Suppressor macrophage treated with lipopolysaccharide for 4 hours (primary cell): ENCODE measurements around the gene DHX57.
"Not testable (repeated sequence)": the region's sequence is repeated elsewhere in the genome, so short reads cannot be mapped to it uniquely, and the experiment has no call there.

Experiments
- DNase-seq: peaks from one replicate; pipeline ENCODE4 v3.0.0-alpha.2; 2020

The DHX57 gene

DNA sequence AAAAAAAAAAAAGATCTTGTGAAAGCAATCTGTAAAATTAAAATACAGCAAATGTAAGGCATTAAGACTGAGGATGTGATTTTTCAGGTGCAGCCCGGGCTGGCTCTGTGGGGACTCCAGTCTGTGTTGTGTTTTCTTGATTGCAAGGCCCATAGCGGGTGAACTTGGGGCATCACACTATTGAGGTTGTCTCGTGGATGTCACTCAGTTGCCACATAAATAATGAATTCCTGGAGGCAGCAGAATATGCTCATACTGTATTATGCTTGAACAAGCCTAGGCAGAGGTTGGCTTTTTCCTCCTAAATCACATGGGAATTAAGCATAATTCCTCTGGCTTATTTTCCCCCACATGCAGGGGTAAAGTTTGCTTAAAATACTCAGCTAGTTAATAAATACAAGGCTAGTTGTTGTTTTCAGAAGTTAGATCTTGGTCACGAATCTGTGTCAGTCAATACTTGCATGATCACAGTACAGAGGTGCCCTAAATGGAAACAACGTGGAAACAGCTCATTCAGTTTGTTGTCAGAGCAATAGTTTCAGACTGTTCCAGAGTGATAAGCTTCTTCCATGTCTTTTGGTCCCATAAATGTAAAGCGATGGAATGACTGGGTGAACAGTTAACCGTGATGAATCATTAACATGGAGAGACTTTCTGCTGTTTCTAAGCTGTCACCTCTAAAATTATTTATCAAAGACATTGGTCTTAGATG, 81.3 kb downstream of the DHX57 start:
- DNase-seq, result no peak

DNA sequence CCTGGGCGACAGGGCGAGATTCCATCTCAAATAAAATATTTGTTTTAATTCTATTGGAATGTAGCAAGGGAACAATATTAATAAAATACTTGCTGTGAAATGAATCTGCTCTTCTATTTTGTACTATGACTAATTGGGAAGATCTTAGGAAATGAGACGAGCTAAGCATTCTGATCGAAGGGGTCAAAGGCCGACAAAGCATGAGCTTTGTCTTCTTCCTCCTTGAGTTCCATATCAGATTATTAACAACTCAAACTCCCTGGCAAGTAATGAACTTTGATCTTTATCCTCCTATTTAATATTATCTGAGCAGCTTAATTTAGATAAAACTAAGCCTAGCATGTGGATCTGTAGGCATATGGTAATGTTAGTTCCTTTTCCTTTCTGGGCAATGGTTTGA, 82.2 kb downstream of the DHX57 start:
- DNase-seq, result peak; percentile 16

DNA sequence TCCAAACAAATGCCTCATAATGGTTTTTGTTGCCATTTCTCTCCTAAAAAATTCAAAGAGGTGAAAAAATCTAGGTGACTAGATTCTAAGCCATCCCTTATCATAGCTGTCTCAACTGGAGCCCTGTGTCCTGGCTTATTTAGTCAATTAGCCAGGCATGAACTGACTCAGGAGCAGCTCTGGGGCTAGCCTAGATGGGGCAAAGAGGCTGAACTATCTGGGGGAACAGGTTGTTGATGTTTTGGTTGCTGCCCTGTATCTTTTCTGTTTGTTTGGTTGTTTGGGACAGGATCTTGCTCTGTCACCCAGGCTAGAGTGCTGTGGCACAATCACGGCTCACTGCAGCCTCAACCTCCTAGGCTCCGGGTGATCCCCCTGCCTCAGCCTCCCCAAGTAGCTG, 83.0 kb downstream of the DHX57 start:
- no peak for DNase-seq

DNA sequence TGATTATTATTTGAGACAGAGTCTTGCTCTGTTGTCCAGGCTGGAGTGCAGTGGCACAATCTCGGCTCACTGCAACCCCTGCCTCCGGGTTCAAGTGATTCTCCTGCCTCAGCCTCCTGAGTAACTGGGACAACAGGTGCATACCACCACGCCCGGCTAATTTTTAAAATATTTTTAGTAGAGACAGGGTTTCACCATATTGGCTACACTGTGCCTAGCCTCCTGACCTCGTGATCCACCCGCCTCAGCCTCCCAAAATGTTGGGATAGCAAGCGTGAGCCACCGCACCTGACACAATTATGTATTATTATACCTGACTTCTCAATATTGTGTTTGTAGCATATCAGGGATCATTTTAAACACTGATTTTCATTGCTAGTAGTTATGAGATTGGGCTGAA, 83.4 kb downstream of the DHX57 start:
- not testable (repeated sequence) for DNase-seq

DNA sequence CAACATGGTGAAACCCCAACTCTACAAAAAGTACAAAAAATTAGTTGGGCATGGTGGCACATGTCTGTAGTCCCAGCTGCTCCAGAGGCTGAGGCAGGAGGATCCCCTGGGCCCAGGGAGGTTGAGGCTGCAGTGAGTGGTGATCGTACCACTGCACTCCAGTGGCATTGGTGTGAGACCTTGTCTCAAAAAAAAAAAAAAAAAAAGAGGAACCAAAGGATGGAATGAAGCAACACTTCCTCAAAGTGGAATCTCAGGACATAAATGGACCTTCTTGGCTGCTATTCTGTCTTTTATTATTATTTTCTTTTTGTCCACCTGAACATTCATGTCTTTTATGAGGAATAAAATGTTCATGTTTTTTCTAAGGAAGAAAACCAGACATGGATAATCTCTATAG, 84.0 kb downstream of the DHX57 start:
- DNase-seq, result peak; percentile 55

DNA sequence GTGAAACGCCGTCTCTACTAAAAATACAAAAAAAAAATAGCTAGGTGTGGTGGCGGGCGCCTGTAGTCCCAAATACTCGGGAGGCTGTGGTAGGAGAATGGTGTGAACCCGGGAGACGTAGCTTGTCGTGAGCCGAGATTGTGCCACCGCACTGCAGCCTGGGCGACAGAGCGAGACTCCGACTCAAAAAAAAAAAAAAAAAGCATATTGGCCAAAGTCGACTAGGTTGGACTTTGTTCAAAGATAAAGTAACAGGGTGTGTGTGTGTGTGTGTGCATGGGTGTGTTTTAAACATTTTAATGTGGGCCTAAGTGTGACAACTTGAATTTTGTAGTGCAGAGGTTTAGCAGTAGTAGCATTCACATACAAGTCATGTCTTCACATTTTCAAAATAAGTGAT, 86.0 kb downstream of the DHX57 start:
- no peak for DNase-seq

DNA sequence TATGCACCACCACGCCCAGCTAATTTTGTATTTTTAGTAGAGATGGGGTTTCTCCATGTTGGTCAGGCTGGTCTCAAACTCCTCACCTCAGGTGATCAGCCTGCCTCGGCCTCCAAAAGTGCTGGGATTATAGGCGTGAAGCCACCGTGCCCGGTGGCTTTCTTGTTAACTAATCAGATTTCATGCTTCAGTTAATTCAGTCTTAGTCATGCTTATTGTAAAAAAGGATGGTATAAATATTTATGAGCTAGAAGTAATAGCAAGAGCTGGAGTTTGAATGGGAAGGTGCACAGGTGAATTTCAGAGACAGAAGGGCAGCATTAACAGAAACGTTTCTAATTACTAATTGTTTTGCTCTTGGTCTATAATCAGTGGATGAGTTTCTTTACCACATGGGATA, 87.4 kb downstream of the DHX57 start:
- DNase-seq, result no peak

DNA sequence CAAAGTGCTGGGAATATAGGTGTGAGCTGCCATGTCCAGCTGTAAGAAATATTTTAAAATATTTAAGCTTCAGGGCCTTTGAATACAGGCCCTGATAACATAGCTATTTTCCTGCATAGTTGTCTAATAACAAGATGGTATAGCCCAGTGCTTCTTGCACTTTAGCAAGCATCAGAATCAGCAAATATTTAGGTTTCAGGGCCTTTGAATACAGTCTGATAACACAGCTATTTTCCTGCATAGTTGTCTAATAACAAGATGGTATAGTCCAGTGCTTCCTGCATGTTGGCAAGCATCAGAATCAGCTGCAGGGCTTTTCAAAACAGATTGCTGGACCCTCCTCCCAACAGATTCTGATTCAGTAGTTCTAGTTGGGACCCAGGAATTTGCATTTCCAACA, 92.1 kb downstream of the DHX57 start:
- no peak for DNase-seq

DNA sequence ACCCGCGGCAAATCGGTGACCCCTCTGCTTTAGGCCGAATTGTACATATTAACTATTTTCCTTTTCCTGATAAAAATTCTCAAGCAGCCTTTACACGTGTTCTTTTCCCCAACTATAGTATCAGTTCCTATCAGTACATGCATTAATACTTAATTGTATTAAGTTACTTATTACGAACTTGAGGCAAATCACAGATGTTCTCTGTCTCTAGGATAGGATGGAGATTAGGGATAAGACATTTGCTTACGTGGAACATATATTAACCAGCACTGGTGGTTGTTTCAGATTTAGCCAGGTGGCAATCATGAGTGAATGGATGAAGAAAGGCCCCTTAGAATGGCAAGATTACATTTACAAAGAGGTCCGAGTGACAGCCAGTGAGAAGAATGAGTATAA, 97.0 kb downstream of the DHX57 start:
- no peak for DNase-seq

DNA sequence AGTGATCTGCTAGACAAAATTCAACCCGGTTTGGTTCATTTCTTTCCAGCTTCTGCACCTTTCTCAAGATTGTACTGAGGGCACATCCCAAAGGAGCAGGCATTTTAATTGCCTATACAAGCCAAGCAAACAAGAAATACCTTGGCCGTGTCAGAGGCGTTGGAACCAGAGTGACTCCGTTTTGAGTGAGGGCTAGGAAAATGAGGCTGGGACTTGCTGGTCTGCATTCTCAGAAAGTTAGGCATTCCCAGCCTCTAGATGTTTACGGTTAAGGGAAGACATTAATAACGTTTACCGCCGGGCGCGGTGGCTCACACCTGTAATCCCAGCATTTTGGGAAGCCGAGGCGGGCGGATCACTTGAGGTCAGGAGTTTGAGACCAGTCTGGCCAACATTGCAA, 99.2 kb downstream of the DHX57 start:
- DNase-seq, result no peak

DNA sequence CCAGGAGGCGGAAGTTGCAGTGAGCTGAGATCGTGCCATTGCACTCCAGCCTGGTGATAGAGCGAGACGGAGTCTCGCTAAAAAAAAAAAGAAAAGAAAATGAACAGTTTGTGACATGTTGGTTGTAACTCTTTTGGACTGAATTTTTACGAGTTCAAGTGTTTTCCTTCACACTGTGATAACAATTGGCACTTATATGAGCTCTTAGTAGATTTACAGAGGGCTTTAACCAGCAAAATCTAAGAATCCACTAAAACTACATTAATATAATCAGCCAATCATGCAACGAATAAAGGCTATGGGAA, 99.9 kb downstream of the DHX57 start:
- no peak for DNase-seq

DNA sequence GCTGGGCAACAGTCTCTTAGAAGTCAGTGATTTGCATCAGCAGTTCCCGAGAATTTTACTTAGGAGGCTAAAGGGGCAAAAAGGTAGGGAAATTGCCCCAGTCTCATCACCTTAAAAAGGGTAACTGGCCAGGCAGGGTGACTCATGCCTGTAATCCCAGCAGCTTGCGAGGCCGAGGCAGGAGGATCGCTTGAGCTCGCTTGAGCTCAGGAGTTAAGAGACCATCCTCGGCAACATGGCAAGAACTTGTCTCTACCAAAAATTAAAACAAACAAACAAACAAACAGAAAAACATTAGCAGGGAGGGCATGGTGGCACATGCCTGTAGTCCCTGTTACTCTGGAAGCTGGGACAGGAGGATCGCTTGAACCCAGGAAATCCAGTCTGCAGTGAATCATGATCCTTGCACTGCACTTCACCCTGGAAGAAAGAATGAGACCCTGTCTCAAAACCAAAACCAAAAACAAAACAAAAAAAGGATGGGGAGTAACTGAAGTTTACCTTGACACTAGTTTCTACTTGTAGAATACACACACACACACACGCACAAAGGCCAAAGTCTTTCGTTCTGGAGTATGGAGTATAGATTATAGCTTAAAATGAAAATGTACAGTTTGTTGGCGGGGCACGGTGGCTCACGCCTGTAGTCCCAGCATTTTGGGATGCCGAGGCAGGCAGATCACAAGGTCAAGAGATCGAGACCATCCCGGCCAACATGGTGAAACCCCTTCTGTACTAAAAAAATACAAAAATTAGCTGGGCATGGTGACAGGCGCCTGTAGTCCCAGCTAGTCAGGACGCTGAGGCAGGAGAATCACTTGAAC, 100.4 kb downstream of the DHX57 start:
- no peak for DNase-seq

DNA sequence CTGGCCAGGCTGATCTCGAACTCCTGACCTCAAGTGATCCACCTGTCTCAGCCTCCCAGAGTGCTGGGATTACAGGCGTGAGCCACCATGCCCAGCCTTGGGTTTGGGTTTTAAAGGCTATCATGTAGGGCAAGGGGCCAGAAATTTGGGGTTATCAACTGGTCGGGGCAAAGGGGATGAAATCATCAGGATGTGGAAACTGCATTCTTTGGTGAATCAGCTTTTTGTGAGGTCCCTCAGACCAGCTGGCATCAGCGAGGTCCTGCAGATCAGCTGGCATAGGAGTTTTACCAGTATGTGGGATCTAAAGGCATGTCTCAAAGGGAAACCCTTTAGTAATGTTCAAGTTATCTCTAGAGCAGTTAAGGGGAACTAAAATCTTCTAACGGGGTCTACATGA, 104.1 kb downstream of the DHX57 start:
- DNase-seq, result peak; percentile 38

DNA sequence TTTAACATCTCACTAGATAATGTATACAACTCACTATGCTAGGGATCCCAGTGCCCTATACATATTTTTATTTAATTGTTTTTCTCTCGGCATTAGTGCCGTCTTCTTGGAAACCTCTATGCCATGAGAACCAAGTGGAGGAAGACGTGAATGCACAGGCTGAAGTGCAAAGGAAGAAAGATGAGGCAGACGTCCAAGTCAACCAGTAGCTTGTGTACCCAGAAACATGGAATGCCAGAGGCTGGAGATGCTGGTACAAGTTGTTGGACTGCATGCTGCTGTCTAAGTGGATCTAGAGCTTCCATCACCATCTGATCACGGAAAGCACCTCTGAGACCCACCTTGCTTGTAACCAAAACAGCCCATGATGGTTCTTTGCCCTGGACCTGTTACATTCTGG, 110.2 kb downstream of the DHX57 start:
- no peak for DNase-seq

DNA sequence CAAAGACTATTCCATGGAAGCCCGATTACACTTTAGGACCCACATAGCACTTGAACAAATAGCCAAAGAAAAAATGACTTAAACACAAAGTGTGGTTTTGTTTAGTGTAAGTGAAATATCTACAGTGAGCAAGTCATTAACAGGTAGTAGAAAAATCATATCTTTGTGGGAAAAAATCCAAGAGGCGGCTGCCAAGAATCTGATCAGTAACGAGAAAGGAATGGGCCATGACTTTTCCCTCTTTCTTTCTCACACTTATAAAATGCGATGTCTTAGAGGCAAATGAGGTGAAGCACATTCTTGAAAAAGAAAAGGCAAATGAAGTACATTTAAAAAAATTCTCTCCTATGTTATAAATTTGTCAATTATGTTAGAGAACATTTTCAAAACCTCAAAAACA, 110.6 kb downstream of the DHX57 start:
- no peak for DNase-seq

DNA sequence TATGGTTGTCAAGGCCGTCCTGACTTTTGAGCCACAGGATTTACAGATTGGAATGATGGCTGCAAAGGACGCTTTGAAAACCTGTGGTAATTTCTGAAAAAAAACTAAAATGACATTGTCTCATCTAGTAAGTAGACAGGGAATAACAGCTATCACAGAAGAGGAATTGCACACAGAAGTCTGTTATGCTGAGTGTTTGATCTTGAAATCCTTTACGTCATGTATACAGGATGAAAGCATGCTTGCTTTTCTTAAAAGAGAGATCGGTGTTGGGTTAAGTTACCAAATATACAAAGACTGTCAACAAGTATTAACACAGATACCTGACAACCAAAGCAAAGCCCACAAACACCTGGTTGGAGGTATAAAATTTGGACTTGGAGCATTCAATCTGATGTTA, 112.0 kb downstream of the DHX57 start:
- no peak for DNase-seq

DNA sequence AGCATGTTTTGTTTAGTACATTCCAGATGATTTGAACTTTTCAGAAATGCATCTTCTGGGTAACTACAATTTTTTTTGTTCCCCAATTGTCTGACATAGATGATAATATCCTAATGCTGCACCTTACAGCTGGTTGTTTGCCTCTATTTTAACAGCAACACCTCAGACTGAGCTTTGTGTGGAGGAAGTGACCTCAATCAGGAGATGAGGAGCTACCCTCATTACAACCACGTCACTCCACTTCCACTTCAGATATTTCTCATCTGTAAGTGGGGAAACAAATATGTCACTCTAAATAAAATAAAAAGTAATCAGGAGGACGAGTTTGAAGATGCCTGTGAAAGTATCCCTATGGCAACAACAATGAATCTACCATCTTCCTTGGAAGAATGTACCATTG, 112.5 kb downstream of the DHX57 start:
- DNase-seq, result peak; percentile 21

DNA sequence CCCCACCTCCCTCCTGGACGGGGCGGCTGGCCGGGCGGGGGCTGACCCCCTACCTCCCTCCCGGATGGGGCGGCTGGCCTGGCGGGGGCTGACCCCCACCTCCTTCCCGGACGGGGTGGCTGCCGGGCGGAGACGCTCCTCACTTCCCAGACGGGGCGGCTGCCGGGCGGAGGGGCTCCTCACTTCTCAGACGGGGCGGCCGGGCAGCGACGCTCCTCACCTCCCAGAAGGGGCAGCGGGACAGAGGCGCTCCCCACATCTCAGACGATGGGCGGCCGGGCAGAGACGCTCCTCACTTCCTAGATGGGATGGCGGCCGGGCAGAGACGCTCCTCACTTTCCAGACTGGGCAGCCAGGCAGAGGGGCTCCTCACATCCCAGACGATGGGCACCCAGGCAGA, 119.8 kb downstream of the DHX57 start:
- DNase-seq, result not testable (repeated sequence)

DNA sequence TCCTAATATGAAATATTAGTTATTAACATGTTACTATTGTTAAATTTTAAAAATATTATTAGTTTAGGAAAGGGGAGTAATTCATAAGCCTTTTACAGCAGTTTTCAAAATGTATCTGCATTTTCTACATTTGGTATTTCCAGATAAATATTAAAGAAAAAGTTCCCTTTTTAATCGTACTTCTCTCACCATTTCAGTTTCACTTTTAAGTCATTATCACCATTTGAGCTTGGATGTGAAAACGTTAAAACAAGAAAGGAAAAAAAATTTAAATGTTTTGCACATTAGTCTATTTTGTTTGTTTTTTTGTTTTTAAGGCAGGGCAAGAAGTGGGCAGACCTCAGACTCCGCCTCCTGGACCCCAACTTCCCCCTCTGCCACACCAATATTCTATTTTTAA, 121.2 kb downstream of the DHX57 start:
- DNase-seq, result peak; percentile 38

DNA sequence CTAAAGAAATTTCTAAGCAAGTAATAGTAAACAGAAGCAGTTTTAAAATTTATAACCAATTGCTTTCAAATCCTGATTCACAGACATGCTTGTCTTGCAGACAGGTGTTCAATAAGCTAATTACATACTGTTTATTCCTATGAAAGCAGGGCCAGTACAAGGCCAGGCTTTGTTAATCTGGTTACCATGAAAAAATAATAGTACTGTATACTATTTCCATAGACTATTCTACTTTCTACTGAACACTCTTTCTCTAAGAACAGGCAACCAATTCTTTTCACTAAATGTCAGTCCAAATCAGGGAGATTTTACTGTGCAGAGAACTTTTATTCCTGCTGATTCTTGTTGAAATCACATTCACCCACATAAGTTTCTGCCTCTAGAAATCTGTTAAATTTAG, 121.7 kb downstream of the DHX57 start:
- DNase-seq, result no peak

DNA sequence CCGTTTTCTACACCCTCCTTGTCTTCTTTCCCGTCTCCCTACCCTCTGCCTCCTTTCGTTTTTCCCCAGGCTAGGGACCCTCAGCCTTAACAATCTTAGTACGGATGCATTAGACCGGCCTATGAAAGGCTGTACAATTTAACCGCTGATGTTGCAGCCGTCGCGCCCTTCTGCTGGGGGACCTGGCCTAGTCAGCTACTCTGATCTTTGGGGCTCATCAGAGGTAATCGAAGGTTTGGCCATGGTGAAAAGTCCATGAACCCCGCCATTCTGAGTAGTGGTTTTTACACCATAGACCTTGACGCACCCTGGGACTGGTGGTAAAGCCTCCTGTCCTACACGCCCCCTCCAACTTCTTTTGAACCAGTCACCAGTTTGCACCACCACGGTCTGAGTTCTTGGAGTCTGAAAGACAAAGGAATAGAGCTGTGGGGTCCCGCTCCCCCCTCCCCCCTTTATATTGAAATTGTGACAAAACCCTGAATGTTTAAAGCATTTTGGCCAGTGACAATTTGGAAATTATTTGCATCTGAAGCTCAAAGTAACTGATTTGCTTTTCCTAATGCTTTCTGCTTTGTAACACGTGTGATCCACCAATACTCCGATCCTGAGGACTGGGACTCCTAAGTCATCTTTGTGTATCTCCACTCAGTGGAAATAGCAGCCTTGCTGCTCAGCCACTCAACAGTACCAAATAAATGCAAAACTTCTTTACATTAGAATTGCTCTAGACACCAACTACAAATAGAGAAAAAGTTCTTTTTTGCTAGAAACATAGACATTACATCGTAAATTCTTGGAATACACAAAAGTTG, 123.9 kb downstream of the DHX57 start:
- DNase-seq, result no peak

DNA sequence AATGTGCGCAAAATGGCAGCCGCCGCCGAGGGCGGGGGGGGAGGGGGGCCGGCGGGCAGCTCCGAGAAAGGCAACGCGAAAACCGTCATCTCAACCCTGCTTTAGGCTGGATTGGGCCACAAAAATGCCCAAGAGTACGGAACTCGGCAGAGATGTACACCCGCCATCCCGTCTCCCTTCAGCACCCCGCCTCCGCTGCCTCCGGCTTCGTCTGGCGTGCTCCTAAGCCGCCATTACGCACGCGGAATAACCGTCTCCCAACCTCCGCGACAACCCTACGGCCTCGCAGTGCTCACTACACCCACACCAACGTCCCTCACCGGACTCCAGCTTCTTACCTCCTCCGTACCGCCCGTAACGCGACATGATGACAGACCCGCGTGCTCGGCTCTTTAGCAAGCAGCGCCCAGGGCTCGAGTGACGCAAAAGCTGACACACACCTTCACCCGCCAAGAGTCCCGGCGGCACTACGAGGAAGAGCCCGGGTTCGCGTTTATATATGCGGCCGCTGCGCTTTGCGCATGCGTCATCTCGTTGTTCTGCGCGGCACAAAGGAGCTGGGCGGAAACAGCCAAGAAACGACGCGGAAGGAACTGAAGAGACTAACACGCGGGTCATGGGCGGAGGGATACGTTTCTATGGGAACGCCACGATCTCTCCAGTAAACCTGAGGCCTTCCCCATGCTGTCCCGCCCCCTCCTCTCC, 124.7 kb downstream of the DHX57 start, which contains the start of gene SRSF7:
SRSF7 (minus strand) TSS at position 471 of the 705 bp plus-strand sequence; CDS start at position 366, 105 bp downstream.
- peak; percentile 99 for DNase-seq
